Inflammatory macrophage (primary cell): ENCODE data around the gene FXYD5.

ENCODE experiments used
- DNase-seq, 2 donors: peaks; one replicate each; pipeline ENCODE4 v3.0.0-alpha.2; 2020 to 2022
- total RNA-seq, 18 experiments: gene quantifications; one replicate each; lab custom pipeline; 2026; ENCODE audit warnings: mixed read lengths in 6 of 18, inconsistent platforms in 2 of 18; lab: John Stamatoyannopoulos, UW

FXYD5 gene, protein sequence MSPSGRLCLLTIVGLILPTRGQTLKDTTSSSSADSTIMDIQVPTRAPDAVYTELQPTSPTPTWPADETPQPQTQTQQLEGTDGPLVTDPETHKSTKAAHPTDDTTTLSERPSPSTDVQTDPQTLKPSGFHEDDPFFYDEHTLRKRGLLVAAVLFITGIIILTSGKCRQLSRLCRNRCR
- total RNA-seq: 50.4 to 160 (median 108) reads per million in 18 experiments

DNA sequence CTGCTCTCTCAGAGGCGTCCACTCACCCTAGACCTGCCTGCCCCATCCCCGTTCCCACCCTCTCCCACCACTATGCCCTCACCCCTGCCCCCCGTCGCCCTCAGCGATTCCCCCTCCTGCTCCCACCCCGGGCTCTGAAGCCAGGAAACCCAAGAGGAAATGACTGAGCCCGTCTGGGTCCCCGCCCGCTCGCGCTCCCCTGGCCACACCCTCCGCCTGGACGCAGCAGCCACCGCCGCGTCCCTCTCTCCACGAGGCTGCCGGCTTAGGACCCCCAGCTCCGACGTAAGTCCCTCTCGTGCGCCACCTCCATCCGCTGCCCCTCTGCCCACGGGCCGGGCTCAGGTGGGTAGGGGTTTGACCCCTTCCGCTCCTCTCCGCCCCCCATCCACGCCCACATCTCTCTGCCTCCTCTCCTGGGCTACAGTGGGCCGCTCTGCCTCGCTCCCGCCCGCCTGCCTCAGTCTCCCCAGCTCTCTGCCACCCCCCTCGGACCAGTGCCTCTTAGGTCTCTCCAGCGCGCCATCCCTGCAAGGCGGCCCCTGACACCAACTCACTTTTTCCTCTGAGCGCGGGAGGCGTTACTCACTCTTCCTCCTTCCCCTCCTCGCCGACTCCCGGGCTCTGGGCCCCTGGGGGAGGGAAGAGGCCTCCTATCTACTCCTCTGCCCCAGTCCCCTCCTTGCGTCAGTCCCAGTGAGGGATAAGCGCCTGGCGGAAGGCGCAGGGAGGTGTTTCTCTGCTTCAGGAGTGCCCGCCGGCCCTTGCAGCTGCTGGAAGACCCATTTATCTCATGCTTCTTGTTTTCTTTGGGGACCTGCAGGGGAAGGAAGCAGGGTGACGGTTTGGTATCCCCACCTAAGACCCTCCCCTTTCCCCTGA, at the start of gene FXYD5:
Gene FXYD5 (plus strand): TSS at position 211 of the 882 bp plus-strand sequence. CDS start 816 bp downstream, outside the sequence.
- DNase-seq: peak; percentile 80 to 85

DNA sequence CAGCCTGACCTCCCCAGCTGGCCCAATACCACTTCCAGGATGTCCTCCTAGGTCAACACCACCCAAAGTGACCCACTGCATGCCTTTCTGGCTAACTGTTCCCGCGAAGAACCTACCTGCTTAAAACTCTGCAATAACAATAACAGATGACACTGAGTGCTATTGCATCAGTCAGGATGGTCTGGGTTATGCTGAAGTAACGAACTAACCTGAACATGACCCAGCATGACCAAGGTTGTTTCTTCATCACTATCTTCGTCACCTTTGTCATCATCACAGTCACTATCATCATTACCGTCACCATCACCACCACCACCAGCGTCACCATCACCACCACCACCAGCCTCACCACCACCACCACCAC, 49.5 kb upstream of the FXYD5 start:
- no peak for DNase-seq

DNA sequence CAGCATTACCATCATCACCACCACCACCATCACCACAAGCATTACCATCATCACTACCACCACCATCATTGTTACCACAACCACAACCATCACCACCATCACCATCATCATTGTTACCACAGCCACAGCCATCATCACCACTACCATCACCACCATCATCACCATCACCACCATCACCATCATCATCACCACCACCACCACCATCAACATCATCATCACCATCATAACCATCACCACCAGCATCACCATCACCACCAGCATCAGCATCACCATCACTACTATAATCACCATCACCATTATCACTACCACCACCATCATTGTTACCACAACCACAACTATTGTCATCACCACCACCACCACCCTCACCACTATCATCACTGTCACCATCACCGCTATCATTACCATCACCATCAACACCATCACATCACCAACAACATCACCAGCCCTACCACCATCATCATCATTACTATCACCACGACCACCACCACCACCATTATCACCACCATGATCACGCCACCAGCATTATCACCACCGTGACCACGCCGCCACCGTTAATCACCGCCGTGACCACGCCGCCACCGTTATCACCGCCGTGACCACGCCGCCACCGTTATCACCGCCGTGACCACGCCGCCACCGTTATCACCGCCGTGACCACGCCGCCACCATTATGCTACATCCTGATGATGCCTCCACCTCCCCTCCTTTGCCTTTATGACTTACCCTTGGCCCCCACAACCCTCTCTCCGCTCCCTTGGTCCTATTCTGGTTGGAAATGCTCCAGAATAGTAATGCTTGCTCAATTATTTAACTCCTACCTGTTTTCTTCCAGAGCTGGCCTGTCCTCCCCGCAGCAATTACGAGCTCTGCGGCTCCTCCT, 48.9 kb upstream of the FXYD5 start:
- DNase-seq: no peak

DNA sequence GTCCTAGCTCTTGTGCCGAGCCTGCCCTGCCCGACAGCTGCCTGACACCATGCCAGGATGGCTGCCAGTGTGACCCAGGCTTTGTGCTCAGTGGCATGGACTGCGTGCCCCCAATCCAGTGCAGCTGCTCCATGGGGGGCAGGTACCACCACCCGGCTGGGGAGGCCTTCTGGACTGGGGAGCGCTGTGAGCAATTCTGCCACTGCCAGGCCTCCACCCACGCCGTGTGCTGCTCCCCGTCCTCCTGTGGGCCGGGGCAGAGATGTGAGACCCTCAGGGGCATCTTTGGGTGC, 48.3 kb upstream of the FXYD5 start:
- DNase-seq: no peak

DNA sequence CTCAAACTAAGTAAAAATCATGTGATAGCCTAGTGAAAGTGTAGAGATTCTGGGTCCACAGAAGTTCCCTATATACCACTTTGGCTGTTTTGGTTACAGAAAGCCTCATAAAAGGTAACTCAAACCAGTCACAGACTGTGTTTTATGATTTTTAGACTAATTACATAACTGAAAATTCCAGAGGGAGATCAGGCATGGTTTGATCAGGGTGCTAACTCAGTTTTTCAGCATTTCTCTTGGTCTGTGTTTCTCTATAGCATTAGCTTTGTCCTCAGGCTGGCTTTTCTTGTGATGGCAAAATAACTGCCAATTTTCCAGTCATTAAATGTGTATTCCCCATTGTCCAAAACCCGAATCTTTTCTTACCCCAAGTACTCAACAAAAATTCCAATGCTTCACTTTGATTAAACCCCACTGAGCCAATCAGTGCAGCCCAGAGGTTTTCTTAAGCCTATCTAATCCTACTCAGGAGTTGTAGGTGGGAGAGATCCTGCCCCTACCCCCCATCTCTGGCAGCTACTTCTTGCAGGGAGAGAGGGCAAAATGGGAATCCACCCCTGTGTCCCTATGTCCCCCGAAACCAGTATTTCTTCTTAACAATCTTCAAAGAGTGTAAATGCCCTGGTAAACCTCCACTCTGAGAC, 47.5 kb upstream of the FXYD5 start:
- no peak for DNase-seq

DNA sequence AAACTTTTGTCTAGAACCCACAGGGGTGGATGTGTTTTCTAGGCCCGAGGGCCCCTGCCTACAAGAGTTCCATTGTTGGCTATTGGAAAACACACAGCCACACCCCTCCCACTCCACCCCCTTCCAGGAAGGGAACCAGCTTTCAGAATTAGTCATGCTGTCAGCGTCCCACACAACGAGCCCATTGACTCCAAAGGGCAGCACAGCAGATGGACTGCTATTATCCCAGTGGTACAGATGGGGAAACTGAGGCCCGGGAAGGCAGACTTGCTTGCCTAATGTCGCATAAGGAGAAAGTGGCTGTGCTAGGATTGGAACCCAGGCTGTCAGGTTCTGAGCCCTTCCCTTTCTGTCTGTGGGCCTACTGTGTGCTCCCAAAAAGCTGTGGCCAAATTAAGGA, 47.0 kb upstream of the FXYD5 start:
- peak; percentile 67 to 88 for DNase-seq

DNA sequence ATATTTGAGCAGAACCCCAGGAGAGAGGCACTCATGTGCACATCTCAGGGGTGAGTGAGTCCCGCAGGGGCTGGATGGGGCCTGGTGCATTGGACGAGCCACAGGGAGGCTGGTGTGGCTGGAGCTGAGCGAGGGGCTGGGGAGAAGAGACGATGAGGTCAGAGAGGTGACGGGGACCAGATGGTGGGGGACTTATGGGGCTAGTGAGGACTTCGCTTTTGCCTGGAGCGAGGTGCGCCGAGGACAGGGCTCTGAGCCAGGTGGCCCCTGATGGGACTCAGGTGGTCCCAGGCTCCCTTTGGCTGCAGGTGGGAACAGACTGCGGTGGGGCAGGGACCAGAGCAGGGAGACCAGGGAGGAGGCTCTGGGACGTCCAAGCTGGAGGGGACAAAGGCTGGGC, 45.8 kb upstream of the FXYD5 start:
- DNase-seq: no peak

DNA sequence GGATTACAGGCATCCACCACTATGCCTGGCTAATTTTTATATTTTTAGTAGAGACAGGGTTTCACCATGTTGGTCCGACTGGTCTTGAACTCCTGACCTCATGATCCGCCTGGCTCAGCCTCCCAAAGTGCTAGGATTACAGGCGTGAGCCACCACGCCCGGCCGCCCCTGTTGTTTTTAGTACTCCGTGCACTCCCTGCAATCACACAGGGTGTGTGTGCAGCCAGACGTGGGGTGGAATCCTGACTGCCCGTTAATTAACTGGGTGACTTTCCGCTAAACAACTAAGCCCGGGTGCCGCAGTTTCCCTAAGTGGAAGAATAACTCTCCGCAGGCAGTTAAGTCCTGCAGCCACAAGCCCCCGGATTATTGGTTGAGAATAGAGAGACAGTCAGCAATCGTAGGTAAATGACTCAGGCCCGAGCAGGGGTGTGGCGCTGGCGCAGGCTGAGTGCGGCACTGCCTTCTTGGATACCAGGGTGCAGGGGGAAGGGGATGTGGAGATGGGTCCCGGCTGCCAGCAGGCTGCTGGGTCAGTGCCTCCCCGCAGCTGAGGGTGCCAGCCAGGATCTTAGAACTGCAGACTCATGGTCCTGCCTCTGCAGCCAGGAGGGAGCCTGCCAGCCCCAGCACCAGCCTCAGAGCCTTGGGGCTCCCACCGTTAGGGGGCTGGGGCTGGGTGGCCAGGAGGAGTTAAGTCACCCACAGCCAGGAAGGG, 45.0 kb upstream of the FXYD5 start:
- no peak for DNase-seq

DNA sequence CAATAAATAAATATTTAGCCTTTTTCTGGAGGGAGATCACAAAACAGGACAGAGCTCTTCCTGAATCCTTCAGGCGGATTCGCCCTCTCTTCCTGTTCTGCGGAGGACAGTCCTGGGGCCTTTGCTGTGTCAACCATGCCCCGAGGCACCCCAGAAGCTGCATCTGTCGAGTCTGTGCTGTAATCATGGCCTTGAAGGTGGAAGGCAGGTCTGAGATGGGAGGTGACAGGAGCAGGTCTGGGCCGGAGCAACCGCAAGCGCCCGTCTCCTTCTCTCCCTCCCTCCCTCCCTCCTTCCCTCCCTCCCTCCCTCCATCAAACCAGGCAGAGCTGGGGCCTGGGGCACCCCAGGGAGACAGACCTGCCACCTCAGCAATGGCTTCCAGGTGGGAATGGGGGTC, 43.6 kb upstream of the FXYD5 start:
- DNase-seq: no peak

DNA sequence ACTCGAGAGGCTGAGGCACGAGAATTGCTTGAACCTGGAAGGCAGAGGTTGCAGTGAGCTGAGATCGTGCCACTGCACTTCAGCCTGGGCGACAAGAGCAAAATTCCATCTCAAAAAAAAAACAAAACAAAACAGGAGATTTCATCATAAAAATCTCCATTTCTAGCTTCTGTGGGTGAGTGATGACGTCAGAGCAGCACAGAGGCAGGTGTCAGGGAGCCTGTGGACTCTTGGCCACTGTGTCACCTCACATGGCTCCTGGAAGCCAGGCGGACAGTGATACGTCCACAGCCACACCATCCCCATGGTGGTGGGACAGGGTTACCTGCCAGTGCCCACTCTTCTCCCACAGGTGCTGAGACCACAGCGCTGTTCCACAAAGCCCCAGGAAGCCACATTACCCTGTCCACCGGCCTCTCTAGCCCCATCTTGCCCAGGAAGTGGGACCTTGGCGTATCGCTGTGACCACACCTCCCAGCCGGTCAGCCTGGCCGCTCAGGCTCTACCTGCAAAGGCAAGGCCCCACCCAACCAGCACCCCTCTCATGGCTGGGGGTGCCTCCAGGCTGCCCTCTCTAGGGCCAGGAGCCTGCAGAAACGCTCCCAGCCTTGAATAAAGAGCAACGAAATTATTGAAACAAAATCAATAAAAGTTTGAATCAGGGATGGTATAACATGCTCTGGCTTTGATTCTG, 41.4 kb upstream of the FXYD5 start:
- no peak for DNase-seq

DNA sequence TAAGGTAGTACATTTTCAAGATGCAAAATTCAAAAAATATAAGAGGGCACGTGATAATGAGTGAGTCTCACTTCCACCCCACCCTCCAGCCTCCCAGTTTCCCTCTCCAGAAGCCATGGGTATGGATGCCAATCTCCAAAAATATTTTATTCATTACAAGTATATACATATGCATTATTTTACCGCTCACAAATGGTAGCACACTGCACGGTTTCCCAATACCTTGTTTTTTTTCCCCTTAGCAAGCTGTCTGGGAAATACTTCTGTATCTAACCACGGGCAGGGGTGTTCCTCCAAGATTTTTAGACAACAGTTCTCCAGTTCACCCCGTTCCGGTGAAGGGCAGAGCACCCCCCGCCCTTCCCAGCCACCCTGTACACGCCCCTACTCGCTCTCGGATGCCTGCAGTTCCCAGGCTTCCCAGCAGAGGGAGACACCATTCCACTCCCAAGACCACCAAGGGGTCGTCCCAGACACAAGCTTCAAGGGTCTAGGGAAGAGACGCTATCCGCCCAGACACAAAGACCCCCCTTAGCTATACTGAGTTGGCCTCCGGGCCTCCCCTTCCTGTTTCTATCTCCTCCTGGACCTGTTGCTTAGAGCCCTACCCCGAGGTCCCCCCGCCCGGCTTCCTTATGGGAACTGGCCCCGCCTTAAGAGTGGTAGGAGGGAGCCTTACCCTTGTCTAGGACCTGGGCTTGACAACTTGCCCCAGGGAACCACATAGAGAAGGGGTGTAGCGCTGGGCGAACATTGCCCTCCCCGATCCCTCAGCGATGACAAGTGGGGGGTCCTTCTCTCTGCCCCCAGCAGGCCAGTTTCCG, 40.0 kb upstream of the FXYD5 start:
- DNase-seq: peak; percentile 48 to 52

DNA sequence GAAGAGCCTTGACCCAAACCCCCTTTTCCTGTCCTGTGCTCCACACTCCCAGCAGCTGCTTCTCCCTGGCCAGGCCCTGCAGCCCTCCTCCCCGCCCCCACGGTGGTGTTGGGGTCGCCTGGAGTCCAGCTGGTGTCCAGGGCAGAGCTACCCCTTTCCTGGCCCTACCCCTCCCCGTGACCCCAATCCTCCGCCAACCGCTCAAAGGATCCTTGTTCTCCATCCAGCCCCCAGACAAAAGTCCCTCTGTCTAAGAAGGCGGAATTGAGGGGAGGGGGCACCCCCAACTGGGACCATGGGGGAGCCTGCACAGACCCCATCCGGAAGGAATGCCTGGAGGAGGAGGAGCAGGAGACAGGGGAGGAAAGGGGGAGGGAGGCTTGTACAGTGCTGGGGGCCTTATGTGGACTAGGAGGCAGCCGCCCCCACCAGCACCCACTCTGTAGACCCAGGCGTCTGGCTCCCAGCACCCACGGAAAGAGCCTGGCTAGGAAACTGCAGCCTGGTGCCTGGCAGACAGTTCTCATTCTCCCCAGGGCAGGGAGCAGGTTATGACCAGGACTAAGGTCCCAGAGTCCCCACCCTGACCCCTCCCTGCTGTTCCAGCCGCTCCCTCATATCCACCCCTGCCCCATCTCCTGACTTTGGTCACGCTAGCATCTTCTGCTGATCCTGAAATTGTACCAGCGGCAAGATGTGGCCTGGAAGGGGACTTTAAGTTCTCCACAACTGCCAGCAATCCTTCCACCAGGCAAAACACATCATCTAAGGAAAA, 39.2 kb upstream of the FXYD5 start, which contains the start of gene FXYD3:
Gene FXYD3 (plus strand): TSS at position 647 of the 775 bp plus-strand sequence. CDS start 3,554 bp downstream, outside the sequence.
- no peak for DNase-seq

DNA sequence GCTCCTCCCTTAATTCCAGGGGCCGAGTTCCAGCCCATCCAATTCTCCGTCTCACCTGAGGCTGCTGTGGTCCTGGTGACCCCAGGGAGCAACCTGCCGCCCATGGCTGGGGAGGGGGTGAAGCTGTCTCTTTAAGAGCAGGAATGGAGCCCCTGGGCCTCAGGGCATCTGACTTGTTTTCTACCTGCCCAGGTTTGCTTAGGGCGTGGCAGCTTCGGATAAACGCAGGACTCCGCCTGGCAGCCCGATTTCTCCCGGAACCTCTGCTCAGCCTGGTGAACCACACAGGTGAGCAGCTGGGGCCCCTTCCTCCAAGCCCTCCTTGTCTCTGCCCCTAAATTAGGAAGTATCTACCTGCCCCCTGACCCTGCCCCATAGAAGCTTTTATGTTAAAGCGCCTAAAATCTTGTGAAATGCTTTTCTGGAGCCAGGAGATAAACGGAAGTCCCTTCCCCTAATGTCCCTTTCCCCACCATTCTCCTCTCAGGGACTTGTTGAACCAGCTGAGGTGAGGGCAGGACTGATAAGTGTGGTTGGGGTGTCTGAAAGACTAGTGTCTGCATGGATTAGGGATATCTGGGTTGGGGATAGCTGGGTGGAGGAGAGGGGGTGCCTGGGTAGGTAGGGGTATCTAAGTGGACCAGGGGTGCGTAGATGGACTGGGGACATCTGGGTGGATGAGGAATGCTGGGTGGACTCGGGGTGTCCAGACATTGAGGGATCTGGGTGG, 38.3 kb upstream of the FXYD5 start:
- no peak for DNase-seq

DNA sequence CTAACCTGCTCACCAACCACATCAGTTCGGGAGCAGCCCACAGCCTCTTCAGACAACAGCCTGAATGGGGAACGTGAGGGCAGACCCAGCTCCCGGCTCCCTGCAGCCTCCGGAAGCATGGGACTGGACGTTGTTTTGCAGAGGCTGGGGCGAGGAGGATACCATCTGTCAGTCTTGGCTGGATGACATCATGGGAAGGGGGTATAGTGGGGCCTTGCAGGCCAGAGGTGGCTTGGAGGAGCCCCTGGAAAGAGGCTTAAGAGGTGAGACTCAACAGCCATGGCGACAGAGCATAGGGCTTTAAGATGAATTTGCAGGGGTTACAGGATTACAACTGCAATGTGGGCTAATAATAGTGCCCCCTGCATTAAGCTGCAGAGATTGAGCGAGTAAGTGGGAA, 37.4 kb upstream of the FXYD5 start:
- no peak for DNase-seq

DNA sequence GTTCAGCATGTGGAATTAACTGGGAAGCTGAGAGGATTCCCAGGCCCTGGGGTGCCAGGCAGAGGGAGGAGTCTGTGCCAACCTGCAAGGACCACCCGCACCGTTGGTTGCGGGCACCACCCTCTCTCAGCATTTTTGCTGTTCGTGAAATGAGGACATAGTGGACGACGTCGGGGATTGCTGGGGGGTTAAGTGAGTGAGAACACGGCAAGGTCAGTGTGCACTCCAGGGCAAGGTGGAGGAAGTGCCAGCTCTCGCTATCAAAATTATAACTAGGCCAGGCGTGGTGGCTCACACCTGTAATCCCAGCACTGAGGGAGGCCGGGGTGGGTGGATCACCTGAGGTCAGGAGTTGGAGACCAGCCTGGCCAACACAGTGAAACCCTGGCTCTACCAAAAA, 36.7 kb upstream of the FXYD5 start:
- no peak for DNase-seq

DNA sequence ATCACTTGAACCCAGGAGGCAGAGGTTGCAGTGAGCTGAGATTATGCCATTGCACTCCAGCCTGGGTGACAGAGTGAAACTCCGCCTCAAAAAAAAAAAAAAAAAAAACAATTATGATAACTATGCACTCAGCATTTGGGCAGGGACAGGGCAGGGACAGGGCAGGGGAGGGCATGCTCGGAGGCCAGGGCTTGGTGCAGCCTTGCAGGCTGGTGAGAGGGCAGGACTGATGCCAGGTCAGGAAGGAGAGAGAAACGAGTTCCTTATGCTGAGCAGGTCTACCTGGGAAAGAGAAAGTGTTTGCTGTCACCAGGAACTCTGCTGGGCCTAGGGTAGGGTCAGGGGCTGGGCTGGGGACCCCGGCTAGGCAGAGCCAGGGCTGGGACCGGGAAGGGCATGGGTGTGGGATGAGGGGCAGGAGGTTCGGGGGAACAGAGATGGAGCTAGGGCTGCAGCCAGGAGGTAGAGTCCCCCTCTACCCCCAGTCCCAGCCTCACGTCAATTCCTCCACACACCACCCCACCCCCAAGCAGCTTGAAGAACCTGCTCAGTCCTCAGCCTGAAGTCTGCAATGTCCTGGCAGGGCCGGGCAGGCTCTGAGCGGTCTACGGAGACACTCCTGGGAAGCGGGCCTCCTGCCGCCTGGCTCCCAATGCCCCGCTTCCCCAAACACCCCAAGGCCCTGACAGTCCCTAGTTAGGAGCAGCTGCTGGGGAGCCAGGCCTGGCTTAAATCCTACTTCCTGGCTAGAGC, 36.1 kb upstream of the FXYD5 start:
- no peak for DNase-seq

DNA sequence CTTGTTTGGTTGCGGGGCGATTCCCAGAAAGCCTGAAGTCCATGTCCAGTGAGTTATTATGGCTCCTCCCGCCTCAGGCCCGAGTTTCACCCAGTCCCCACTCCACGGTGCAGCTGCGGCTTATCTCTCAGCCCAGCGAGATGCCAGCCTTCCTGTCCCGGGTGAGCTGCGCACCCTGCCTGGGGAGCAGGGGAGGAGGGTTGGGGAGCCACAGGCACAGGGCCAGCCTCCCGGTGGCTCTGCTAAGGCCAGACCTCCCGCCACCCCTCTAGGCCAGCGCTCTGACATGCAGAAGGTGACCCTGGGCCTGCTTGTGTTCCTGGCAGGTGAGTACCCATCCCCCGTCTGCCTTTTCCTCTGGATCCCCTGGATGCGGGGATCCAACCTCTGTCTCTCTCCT, 35.4 kb upstream of the FXYD5 start:
- no peak for DNase-seq

DNA sequence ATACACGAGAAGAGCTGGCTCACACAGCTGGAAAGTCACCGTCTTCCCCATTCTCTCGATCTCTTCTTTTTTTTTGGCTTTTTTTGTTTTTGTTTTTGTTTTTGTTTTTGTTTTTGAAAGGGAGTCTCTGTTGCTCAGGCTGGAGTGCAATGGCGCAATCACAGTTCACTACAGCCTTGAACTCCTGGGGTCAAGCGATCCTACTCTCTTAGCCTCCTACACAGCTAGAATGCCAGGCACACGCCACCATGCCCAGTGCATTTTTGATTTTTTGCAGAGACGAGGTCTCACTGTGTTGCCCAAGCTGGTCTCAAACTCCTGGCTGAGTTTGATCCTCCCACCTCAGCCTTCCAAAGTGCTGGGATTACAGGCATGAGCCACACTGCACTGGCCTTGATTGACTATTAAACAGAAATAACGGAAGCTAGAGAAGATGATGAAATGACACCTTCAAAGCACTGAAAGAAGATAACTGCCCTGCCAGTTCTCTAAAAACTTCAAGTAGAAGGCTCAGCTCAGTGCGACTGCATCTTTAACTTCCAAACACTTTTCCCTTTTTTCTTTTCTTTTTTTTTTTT, 34.9 kb upstream of the FXYD5 start:
- peak; percentile 60 to 61 for DNase-seq
